H1 (cell line): ENCODE measurements around the gene DUSP23. TPM values are rescaled to one million over a fixed set of nuclear protein-coding genes. Genes with fewer than 3 reads are reported as not detected.

Source experiments
- CTCF ChIA-PET: fragments of 300-600 bp; sonication (Branson Sonifier 250); formaldehyde crosslinking; loops from one replicate; lab custom pipeline; 2021; ENCODE audit not compliant: partially characterized antibody; lab: Charles Lee
- POLR2A ChIA-PET: fragments of 300-600 bp; sonication (Branson Sonifier 250); formaldehyde crosslinking; loops from one replicate; lab custom pipeline; 2021; ENCODE audit warnings: inconsistent platforms; ENCODE audit not compliant: partially characterized antibody; lab: Charles Lee
- DNase-seq, 2 experiments: peaks; one replicate each; pipeline versions ENCODE4 v3.0.0 to v3.0.0-alpha.2; 2010 to 2022; ENCODE audit warnings: low spot score in 2 of 2, low read depth in 1 of 2, mixed read lengths in 1 of 2
- FAIRE-seq: peaks from 2 replicates; lab custom pipeline; 2011; peaks lifted over from hg19 to GRCh38; lab: Jason Lieb, UNC
- H2AFZ ChIP-seq: 2 replicates; pipeline ENCODE4 v1.8.1; 2012; ENCODE audit warnings: low read length, inconsistent platforms
- H2AK5ac ChIP-seq: 2 replicates; pipeline ENCODE4 v1.6.1; 2013; ENCODE audit warnings: low read depth, low read length
- H2BK120ac ChIP-seq: replicated peaks from 2 replicates; pipeline ENCODE3; 2013; ENCODE audit warnings: low read depth, low read length, inconsistent platforms
- H2BK12ac ChIP-seq: 2 replicates; pipeline ENCODE4 v1.6.1; 2013; ENCODE audit warnings: low read depth, low read length
- H2BK15ac ChIP-seq: 2 replicates; pipeline ENCODE4 v1.6.1; 2013; ENCODE audit warnings: low read length
- H2BK20ac ChIP-seq: 2 replicates; pipeline ENCODE4 v1.6.1; 2013; ENCODE audit warnings: low read length
- H2BK5ac ChIP-seq: 2 replicates; pipeline ENCODE4 v1.6.1; 2013; ENCODE audit warnings: low read depth, low read length
- H3K14ac ChIP-seq: 2 replicates; pipeline ENCODE4 v1.6.1; 2013; ENCODE audit warnings: inconsistent platforms; ENCODE audit not compliant: insufficient read length
- H3K18ac ChIP-seq: 2 replicates; pipeline ENCODE4 v1.6.1; 2013; ENCODE audit warnings: low read length; ENCODE audit errors: extremely low read depth
- H3K23ac ChIP-seq: 2 replicates; pipeline ENCODE4 v1.6.1; 2013; ENCODE audit warnings: inconsistent platforms; ENCODE audit not compliant: insufficient read length
- H3K23me2 ChIP-seq: 2 replicates; pipeline ENCODE4 v1.6.1; 2013; ENCODE audit warnings: low read depth, low read length
- H3K27ac ChIP-seq: 2 replicates; pipeline ENCODE4 v1.6.1; 2011; ENCODE audit warnings: low read depth, low read length, inconsistent platforms
- H3K27me3 ChIP-seq, 4 experiments: replicated peaks in 1 of 4; 1 replicate in 1 of 4; 2 replicates in 3 of 4; pipeline versions ENCODE4 v1.6.1 to v1.8.1; 2011 to 2013; ENCODE audit warnings: low read length in 3 of 4, mild to moderate bottlenecking in 3 of 4, inconsistent platforms in 2 of 4, mixed read lengths in 2 of 4, moderate library complexity in 1 of 4; ENCODE audit not compliant: control insufficient read depth in 3 of 4, insufficient read depth in 3 of 4; ENCODE audit errors: extremely low read depth in 1 of 4
- H3K36me3 ChIP-seq, 4 experiments: 2 replicates each; pipeline versions ENCODE4 v1.6.1 to v1.8.1; 2011 to 2013; ENCODE audit warnings: mild to moderate bottlenecking in 4 of 4, low read length in 3 of 4, moderate library complexity in 2 of 4, control low read depth in 1 of 4, inconsistent platforms in 1 of 4; ENCODE audit not compliant: insufficient read depth in 4 of 4, control insufficient read depth in 2 of 4
- H3K4ac ChIP-seq: replicated peaks from 2 replicates; pipeline ENCODE3; 2013; ENCODE audit warnings: low read length, low read depth, mixed read lengths, inconsistent platforms; ENCODE audit not compliant: insufficient read length
- H3K4me1 ChIP-seq, 4 experiments: replicated peaks in 1 of 4; 1 replicate in 1 of 4; 2 replicates in 3 of 4; pipeline versions ENCODE4 v1.6.1 to v1.8.1; 2011 to 2013; ENCODE audit warnings: low read length in 3 of 4, inconsistent platforms in 2 of 4, mixed read lengths in 1 of 4; ENCODE audit not compliant: insufficient read depth in 4 of 4, control insufficient read depth in 3 of 4
- H3K4me2 ChIP-seq, 2 experiments: 2 replicates each; pipeline versions ENCODE4 v1.6.1 to v1.8.1; 2011 to 2013; ENCODE audit warnings: low read depth in 2 of 2, low read length in 2 of 2, control low read depth in 1 of 2, inconsistent platforms in 1 of 2, mild to moderate bottlenecking in 1 of 2; ENCODE audit not compliant: insufficient read depth in 1 of 2
- H3K4me3 ChIP-seq, 4 experiments: fragments of 200-600, 300-600 bp in 1 of 4; sonication (generic), shearing (Covaris generic), sonication (Bioruptor Twin) in 1 of 4; 2 replicates each; pipeline versions ENCODE4 v1.5.1 to v1.8.1; 2011 to 2016; ENCODE audit warnings: low read length in 4 of 4, low read depth in 3 of 4, control low read depth in 2 of 4, inconsistent platforms in 2 of 4, mild to moderate bottlenecking in 2 of 4, mixed read lengths in 1 of 4, moderate library complexity in 1 of 4; ENCODE audit not compliant: insufficient read depth in 2 of 4; ENCODE audit errors: extremely low read depth in 1 of 4
- H3K56ac ChIP-seq: replicated peaks from 2 replicates; pipeline ENCODE3; 2013; ENCODE audit warnings: low read depth, mild to moderate bottlenecking, mixed read lengths, low read length, inconsistent platforms; ENCODE audit not compliant: insufficient read length
- H3K79me1 ChIP-seq: 2 replicates; pipeline ENCODE4 v1.6.1; 2013; ENCODE audit warnings: low read depth, low read length, control low read depth
- H3K79me2 ChIP-seq, 2 experiments: 2 replicates each; pipeline versions ENCODE4 v1.6.1 to v1.8.1; 2012 to 2013; ENCODE audit warnings: low read length in 2 of 2, mild to moderate bottlenecking in 2 of 2, inconsistent platforms in 1 of 2; ENCODE audit not compliant: insufficient read depth in 2 of 2, control insufficient read depth in 1 of 2
- H3K9ac ChIP-seq, 4 experiments: replicated peaks in 1 of 4; 1 replicate in 1 of 4; 2 replicates in 3 of 4; pipeline versions ENCODE4 v1.6.1 to v1.8.1; 2011 to 2013; ENCODE audit warnings: low read depth in 3 of 4, low read length in 3 of 4, control low read depth in 2 of 4, mild to moderate bottlenecking in 2 of 4, moderate library complexity in 2 of 4, inconsistent platforms in 1 of 4; ENCODE audit errors: extremely low read depth in 1 of 4
- H3K9me3 ChIP-seq, 2 experiments: 2 replicates each; pipeline versions ENCODE4 v1.6.1 to v1.8.1; 2012 to 2013; ENCODE audit warnings: mild to moderate bottlenecking in 2 of 2, moderate library complexity in 2 of 2, control low read depth in 1 of 2, inconsistent platforms in 1 of 2, low read depth in 1 of 2, low read length in 1 of 2, mixed read lengths in 1 of 2; ENCODE audit not compliant: insufficient read depth in 2 of 2
- H4K20me1 ChIP-seq, 2 experiments: replicated peaks in 1 of 2; 2 replicates each; pipeline versions ENCODE3 to v1.8.1; 2011 to 2013; ENCODE audit warnings: inconsistent platforms in 2 of 2, low read length in 2 of 2, mild to moderate bottlenecking in 1 of 2; ENCODE audit not compliant: insufficient read depth in 2 of 2, control insufficient read depth in 1 of 2
- H4K5ac ChIP-seq: 2 replicates; pipeline ENCODE4 v1.6.1; 2013; ENCODE audit warnings: low read length, low read depth, mixed read lengths, inconsistent platforms; ENCODE audit not compliant: insufficient read length
- H4K8ac ChIP-seq: 2 replicates; pipeline ENCODE4 v1.8.0; 2013; ENCODE audit warnings: mild to moderate bottlenecking, moderate library complexity, low read length, inconsistent platforms; ENCODE audit not compliant: insufficient read depth; ENCODE audit errors: extremely low read depth
- H4K91ac ChIP-seq: replicated peaks from 2 replicates; pipeline ENCODE3; 2013; ENCODE audit warnings: low read length, mixed read lengths, inconsistent platforms; ENCODE audit not compliant: insufficient read length
- CEBPB ChIP-seq: IDR thresholded peaks from 2 replicates; pipeline ENCODE4 v1.6.1; 2012; ENCODE audit warnings: low read depth, low read length
- KDM1A ChIP-seq: fragments of 200-600, 300-600 bp; sonication (generic); IDR thresholded peaks from 2 replicates; pipeline ENCODE4 v1.7.1; 2016; ENCODE audit warnings: mild to moderate bottlenecking, low read length, borderline replicate concordance
- SIX5 ChIP-seq: IDR thresholded peaks from 2 replicates; pipeline ENCODE4 v1.6.1; 2011; ENCODE audit warnings: mild to moderate bottlenecking, low read depth, low read length
- SRF ChIP-seq: IDR thresholded peaks from 2 replicates; pipeline ENCODE4 v1.6.1; 2011; ENCODE audit warnings: mild to moderate bottlenecking, low read depth, low read length, moderate library complexity
- USF2 ChIP-seq: IDR thresholded peaks from 2 replicates; pipeline ENCODE4 v1.6.1; 2011; ENCODE audit warnings: low read length, improper control_type of control experiment
- WGBS, 2 experiments: shearing (Covaris generic) in 1 of 2; methylation state at CpG; one replicate each; pipeline versions ENCODE4 v1.1.6 to v1.1.7; 2013 to 2015; ENCODE audit warnings: low lambda C conversion rate in 2 of 2, mixed read lengths in 2 of 2, inconsistent platforms in 1 of 2, low coverage in 1 of 2, missing lambda C conversion rate in 1 of 2; ENCODE audit not compliant: insufficient replicate concordance in 2 of 2, insufficient coverage in 1 of 2, insufficient read length in 1 of 2; ENCODE audit errors: extremely low coverage in 1 of 2, missing lambda C conversion rate in 1 of 2; 5-methylcytosine and 5-hydroxymethylcytosine counted together
- polyA plus RNA-seq, 7 experiments: library from polyadenylated mRNA; depleted of rRNA in 3 of 7; stranded (reverse) in 5 of 7; unstranded in 2 of 7; fragments of >200 nt in 5 of 7; fragments of 200-250 nt in 2 of 7; gene quantifications; 1 replicate in 5 of 7; 2 replicates in 1 of 7; 4 replicates in 1 of 7; pipeline versions ENCODE4 v1.2.1 to v1.2.3, GENCODE V29; 2011 to 2013; ENCODE audit warnings: missing spikeins in 2 of 7, mixed read lengths in 2 of 7
- total RNA-seq: library from RNA; stranded (reverse); fragmentation: NEBNext Ultra II Directional; extraction: Animal tissue kit (Norgen Biotek cat#: 25700); gene quantifications from 2 replicates; pipeline ENCODE4 v1.2.1, GENCODE V29; 2021

DUSP23 gene
- total and polyA plus RNA-seq, 2 of the 8 experiments (the other 6 are each of a cell fraction or from before 2014, with no cell fraction given) = 45.8 to 80.1 TPM

- Histone ChIP-seq H2BK120ac (no peak overlapping the region), H4K5ac (no peak overlapping the region), H3K4me1 (peaks cover 0 to 4% (median 0%) of the 10 kb centered on the region in 4 experiments; a peak in 1 of 7 replicates), H2AK5ac (no peak overlapping the region), H3K23me2 (no peaks in the 10 kb centered on the region; the same call in 1 of the 2 replicates), H4K20me1 (no peaks in the 10 kb centered on the region), H3K36me3 (no peaks in the 10 kb centered on the region), H3K4me3 (no peak overlapping the region), H3K27me3 (no peaks in the 10 kb centered on the region), H3K4me2 (no peak overlapping the region), H2BK5ac (no peak overlapping the region), H2AFZ (no peak overlapping the region), H4K8ac (no peak overlapping the region), H3K23ac (no peak overlapping the region), H3K14ac (no peak overlapping the region), H3K27ac (no peak overlapping the region), H3K18ac (no peak overlapping the region), H3K4ac (no peak overlapping the region), H2BK12ac (no peak overlapping the region), H3K56ac (no peak overlapping the region), H3K9ac (no peak overlapping the region), H3K79me2 (no peaks in the 10 kb centered on the region), H3K79me1 (no peaks in the 10 kb centered on the region; the same call in 1 of the 2 replicates), H3K9me3 (no peaks in the 10 kb centered on the region), H4K91ac (no peak overlapping the region), H2BK15ac (no peak overlapping the region), H2BK20ac (no peak overlapping the region)
- WGBS, 2 experiments = 88% methylated on average over 3 of the region's 3 CpGs; no CpG with 5 or more reads in 1 of the 2 experiments
- ChIA-PET POLR2A (no interaction called here), CTCF (interaction anchor here (1.0 to 26.0 kb wide), 2 partner anchors 40 to 97 kb away, joined by 4 to 645 read pairs; no protein-coding TSS in a partner anchor)
- FAIRE-seq = no peak
- no peak for DNase-seq
- TF ChIP-seq SIX5 = no peak
- TF ChIP-seq USF2 = no peak
- TF ChIP-seq CEBPB = no peak
- no peak for TF ChIP-seq SRF
- TF ChIP-seq KDM1A = no peak
Measured at GRCh38 chr1:159791031-159791430, 10.3 kb downstream of the DUSP23 start.
